Right lobe of liver (tissue), 4 donors: Measurements from ENCODE around the gene KIF26A.

ENCODE experiments used
- CTCF ChIP-seq, 4 donors: fragments of 200-600 bp in 3 of 4; fragments of 450-650 bp in 1 of 4; IDR thresholded peaks; one replicate each; pipeline versions ENCODE4 v1.5.1 to v1.8.0; 2016 to 2022; ENCODE audit warnings: antibody characterized with exemption in 4 of 4, mild to moderate bottlenecking in 2 of 4
- POLR2A ChIP-seq: fragments of 450-650 bp; IDR thresholded peaks from one replicate; pipeline ENCODE4 v1.6.1; 2017; ENCODE audit warnings: antibody characterized with exemption, mild to moderate bottlenecking
- donor health status: DM: no; HTN: no; CAD: no.
- donor health status: DM: no; HTN: no; CAD: no.
- donor health status: DM: no; HTN: yes; CAD: no.

GRCh38 chr14:104214431-104215218 is 76.2 kb downstream of the KIF26A start:
- TF ChIP-seq CTCF (IDR thresholded peaks at IDR 0.05): no peak
- TF ChIP-seq POLR2A: no peak
